Fibroblast of upper back skin (primary cell): ENCODE measurements around the gene TXNDC17.
"Not testable (repeated sequence)": the region's sequence is repeated elsewhere in the genome, so short reads cannot be mapped to it uniquely, and the experiment has no call there.

Experiments
- DNase-seq: peaks from one replicate; pipeline ENCODE4 v3.0.0-alpha.2; 2013

Gene TXNDC17

GRCh38 chr17:6640536-6641246 lies at the start of gene TXNDC17, which contains the start of gene KIAA0753:
Gene TXNDC17 (plus strand): TSS chr17:6641060. CDS start chr17:6641083, 23 bp downstream.
Gene KIAA0753 (minus strand): TSS chr17:6640711. CDS start chr17:6635103, 5,608 bp downstream.
- peak; percentile 88 for DNase-seq

GRCh38 chr17:6591599-6592158 lies 49.2 kb upstream of the TXNDC17 start:
- DNase-seq, result peak; percentile 91

- peak; percentile 55 for DNase-seq
Measured at GRCh38 chr17:6592173-6592572, 48.7 kb upstream of the TXNDC17 start.

- DNase-seq, result not testable (repeated sequence)
Measured at GRCh38 chr17:6593371-6593770, 47.5 kb upstream of the TXNDC17 start.

DNA sequence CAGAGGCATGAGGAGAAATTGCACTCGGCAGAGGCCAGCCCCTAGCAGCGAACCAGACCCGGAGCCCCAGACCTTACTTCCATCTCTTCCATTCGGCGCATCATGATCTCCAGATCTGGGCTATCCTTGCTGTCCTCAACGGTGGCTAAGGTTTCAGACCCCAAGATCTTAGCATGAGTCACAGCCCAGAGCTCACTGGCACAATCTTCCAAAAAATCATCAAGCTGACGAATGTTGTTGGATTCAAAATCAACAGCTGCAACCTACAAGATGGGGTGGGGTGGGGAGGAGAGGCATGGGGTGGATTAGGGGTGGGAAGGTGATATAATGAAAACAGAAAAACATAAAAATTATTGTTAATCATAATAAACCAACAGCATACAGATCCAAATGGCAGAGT lies 44.8 kb upstream of the TXNDC17 start:
- DNase-seq, result no peak

DNA sequence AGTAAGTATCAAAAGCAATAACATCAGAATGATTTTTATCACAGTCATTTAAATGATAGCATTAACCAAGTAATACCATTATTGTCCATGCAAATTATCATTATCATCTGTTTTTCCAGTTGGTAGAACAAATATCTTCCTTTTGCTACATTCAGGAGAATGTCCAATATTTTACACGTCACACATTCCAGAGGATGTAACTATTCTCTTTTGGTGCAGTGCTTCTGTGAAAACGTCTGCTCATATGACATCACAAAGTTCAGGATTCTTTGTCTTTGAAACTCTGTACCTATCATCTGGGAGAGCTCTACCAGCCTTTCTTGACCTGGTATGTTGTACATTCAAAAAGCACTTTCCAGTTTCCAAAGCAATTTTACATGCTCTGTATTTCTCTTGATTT lies 44.3 kb upstream of the TXNDC17 start:
- DNase-seq, result no peak

DNA sequence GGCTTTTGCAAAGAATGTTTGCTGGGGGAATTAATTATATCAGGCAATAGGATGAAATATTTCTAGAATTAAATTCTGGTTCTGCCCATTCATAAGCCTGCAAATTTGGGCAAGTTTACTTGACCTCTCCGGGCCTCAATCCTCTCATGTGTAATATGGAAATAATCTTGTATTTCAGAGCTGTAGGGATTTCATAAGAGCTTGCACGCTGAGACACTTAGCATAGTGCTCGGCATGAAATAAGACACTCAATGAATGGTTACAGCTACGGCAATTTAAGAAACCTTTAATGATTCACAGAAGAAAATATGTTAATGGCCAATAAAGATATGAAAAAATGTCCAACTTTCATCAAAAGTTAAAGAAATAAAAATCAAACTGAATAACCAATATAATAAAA lies 43.9 kb upstream of the TXNDC17 start:
- no peak for DNase-seq

- DNase-seq, result no peak
Measured at GRCh38 chr17:6597727-6598126, 43.1 kb upstream of the TXNDC17 start.

DNA sequence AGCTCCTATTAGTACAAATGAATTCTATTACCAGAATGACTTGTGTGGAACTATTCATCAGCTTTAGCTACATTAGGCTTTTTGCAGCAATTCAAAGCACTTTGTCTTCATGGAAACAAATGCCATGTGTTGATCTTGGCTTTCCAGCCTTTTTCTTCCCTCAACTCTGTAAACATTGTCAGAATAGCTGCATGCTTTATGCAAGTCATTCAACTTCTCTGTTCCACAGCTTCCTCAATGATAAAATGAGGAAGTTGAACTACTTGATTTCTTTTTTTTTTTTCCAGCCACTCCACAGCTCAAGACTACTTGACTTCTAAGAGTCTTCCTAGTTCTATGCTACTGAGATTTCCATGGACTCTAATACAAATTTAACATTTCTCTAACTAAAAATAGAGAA lies 41.5 kb upstream of the TXNDC17 start:
- no peak for DNase-seq

DNA sequence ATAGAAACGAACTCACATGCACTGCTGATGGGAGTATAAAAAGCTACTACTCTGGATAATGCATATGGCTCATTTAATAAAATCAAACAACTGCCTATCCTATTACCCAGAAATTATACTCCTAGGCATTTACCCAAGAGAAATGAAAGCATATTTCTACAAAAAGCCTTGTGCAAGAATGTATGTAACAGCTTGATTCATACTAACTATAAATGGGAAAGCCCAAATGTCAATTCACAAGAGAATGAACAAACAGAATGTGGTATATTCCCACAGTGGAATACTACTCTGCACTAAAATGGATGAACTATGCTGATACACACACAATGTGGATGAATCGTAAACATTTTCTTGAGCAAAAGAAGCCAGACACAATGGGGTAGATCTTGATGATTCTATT lies 38.7 kb upstream of the TXNDC17 start:
- no peak for DNase-seq

DNA sequence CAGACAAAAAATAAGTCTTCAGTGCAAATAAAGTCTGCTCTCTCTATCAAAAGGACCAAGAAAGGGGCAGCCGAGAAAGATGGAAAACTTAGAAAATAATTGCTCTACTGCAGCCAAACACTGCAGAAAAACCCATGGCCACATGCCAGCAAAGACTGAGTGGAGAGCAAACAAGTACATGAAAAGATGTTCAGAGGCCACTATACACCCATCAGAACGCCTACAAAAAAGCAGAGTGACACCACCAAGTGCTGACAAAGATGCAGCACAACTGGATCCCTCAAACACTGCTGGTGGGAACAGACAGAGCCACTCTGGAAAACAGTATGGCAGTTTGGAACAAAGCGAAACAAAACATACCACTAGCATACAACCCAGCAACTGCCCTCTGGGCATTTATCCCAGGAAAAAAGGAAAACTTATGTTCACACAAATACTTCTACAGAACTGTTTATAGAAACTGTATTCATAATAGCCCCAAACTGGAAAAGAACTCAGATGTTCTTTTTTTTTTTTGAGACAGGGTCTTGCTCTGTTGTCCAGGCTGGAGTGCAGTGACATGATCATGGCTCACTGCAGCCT lies 37.0 kb upstream of the TXNDC17 start:
- no peak for DNase-seq

DNA sequence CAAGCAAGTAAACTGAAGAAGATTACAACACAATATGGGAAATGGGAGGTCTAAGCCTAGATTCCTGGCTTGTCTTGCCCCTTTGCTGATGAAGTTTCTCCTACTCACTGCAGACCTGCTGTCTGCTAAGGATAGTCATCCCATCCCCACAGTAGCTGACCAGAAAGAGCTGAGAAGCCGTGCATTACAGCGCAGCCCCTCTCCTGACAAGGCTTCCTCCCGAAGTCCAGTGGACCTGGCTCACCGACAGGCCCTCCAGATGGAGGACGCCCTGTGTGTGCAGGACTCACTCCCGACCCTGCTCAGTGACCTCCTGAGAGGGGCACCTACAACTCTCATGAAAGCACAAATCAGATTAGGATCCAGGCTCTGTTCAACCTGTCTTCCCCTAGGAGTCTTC lies 35.7 kb upstream of the TXNDC17 start:
- no peak for DNase-seq

GRCh38 chr17:6608321-6608720 lies 32.5 kb upstream of the TXNDC17 start:
- no peak for DNase-seq

GRCh38 chr17:6610011-6610410 lies 30.8 kb upstream of the TXNDC17 start:
- DNase-seq, result no peak

GRCh38 chr17:6611231-6611630 lies 29.6 kb upstream of the TXNDC17 start:
- DNase-seq, result no peak

DNA sequence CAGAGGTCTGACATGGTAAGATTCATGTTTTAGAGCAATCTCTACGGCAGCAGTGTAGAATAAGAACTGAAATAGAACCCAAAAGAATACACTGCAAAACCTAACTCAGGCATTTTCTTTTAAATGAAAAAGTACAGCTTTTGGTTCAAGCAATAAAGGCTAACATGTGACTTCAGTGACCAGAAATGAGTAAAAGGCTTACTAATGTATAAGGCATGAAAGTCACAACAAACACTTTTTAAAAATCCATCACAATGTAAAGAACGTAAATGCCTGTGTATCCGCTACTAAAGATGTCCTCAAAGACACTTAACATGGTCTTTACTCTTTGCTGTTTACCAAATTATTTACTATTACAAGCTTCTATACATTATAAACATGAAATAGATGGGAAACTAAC lies 16.9 kb upstream of the TXNDC17 start:
- DNase-seq, result no peak

DNA sequence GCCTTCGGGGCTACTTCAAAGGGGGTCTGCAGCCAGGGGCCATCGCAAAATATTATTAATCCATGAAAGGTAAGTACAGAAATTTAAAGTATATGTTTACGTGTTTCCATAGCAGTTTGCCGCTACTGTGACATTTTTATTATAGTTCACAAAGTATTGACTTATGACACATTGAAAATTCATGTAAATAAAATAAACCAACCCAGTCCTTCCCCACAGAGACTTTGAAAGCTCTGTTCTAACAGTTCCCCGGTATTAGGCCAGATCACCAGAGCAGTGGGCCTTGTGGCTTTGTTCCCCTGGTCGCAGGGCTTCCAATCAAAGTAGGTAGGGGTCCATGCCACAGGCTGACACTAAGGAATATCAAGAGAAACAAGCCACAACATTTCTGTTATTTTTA lies 14.2 kb upstream of the TXNDC17 start:
- no peak for DNase-seq

- DNase-seq, result no peak
Measured at GRCh38 chr17:6627019-6627418, 13.8 kb upstream of the TXNDC17 start.

DNA sequence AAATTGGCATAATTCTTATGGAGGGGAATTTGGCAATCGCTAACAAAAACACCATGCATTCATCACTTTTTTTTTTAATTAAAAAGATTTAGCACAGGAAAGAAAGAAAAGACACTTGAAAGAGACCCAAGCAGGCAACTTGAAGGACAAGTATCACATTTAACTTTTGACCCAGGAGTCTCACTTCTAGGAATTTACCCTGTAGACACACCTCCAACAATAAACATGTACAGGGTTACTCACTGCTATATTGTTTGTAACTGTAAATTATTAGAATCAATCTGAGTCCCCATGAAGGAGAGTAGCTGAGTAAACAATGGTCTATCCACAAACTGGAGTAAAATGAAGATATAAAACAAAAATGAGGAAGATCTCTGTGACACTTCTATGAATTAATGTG lies 10.5 kb upstream of the TXNDC17 start:
- DNase-seq, result no peak

- DNase-seq, result no peak
Measured at GRCh38 chr17:6632530-6632929, 8.3 kb upstream of the TXNDC17 start.

- DNase-seq, result no peak
Measured at GRCh38 chr17:6633263-6633662, 7.6 kb upstream of the TXNDC17 start.

DNA sequence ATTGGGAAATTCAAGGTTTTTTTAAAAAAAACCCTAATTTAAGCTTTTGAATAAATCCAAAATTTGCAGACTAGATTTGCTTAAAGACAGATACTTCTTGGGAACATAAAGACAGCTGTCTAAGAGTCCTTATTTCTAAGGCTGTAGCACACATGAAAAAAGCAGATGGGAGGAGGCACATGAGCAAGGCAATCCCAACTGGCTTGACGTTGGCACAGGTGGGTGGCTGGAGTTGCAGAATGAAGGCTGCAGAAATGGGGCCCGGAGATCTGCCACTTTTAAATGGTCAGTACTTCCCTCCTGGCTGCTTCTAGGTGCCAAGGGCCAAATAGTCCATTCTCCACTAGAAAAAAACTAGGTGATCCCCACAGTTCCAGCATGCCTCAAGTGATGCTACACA lies 4.8 kb upstream of the TXNDC17 start:
- no peak for DNase-seq

GRCh38 chr17:6636616-6637457 lies 4.0 kb upstream of the TXNDC17 start:
- DNase-seq, result no peak

- DNase-seq, result no peak
Measured at GRCh38 chr17:6637458-6637840, 3.4 kb upstream of the TXNDC17 start.
